Measurements from ENCODE around the gene ODAM.

Gene ODAM

DNA sequence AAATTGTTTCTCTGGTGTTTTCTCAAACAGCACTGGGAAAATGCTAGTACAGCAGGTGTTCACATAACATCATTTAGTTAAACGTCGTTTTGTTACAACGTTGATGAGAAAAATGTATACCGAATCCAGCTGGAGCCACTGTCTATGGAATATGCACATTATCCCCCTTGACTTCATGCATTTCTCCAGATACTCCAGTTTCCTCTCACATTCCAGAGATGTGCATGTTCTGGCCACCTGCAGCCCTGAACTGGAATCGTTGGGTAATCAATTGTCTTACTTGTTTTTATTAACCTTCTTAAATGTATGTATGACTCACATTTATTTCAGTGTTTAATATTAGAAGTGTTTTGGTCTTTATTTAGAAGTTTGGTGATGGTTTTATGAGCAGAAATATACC lies 18.4 kb upstream of the ODAM start:
- CTCF ChIA-PET = no interaction called here

GRCh38 chr4:70178075-70178660 lies 17.4 kb upstream of the ODAM start:
- ChIA-PET POLR2A (no interaction called here), CTCF (no interaction called here)
- TF ChIP-seq ZNF133 (tag by site-specific recombination; IDR thresholded peaks at IDR 0.05) (no peak), ZBTB7A (tag by site-specific recombination; IDR thresholded peaks at IDR 0.05; ENCODE audit: low read depth) (no peak), HOXC10 (CRISPR knock-in tag; IDR thresholded peaks at IDR 0.05) (no peak), HOXD13 (CRISPR knock-in tag; IDR thresholded peaks at IDR 0.05; ENCODE audit: borderline replicate concordance) (no peak), PRDM4 (tag by site-specific recombination; IDR thresholded peaks at IDR 0.05) (no peak), ZNF433 (tag by site-specific recombination; IDR thresholded peaks at IDR 0.05; ENCODE audit: low read depth) (no peak), ZNF274 (IDR thresholded peaks at IDR 0.05; ENCODE audit: low read length) (no peak), ZNF274 (tag by site-specific recombination; IDR thresholded peaks at IDR 0.05; ENCODE audit: borderline replicate concordance) (no peak), ZXDB (tag by site-specific recombination; IDR thresholded peaks at IDR 0.05) (no peak), ZNF48 (tag by site-specific recombination; IDR thresholded peaks at IDR 0.05) (no peak), IKZF3 (tag by site-specific recombination; IDR thresholded peaks at IDR 0.05) (no peak), CTCF (tag by site-specific recombination; IDR thresholded peaks at IDR 0.05) (no peak), SCRT2 (tag by site-specific recombination; IDR thresholded peaks at IDR 0.05) (no peak), ZNF830 (tag by site-specific recombination; IDR thresholded peaks at IDR 0.05; ENCODE audit: low read depth) (no peak)
- TF ChIP-seq, protein P1, sequence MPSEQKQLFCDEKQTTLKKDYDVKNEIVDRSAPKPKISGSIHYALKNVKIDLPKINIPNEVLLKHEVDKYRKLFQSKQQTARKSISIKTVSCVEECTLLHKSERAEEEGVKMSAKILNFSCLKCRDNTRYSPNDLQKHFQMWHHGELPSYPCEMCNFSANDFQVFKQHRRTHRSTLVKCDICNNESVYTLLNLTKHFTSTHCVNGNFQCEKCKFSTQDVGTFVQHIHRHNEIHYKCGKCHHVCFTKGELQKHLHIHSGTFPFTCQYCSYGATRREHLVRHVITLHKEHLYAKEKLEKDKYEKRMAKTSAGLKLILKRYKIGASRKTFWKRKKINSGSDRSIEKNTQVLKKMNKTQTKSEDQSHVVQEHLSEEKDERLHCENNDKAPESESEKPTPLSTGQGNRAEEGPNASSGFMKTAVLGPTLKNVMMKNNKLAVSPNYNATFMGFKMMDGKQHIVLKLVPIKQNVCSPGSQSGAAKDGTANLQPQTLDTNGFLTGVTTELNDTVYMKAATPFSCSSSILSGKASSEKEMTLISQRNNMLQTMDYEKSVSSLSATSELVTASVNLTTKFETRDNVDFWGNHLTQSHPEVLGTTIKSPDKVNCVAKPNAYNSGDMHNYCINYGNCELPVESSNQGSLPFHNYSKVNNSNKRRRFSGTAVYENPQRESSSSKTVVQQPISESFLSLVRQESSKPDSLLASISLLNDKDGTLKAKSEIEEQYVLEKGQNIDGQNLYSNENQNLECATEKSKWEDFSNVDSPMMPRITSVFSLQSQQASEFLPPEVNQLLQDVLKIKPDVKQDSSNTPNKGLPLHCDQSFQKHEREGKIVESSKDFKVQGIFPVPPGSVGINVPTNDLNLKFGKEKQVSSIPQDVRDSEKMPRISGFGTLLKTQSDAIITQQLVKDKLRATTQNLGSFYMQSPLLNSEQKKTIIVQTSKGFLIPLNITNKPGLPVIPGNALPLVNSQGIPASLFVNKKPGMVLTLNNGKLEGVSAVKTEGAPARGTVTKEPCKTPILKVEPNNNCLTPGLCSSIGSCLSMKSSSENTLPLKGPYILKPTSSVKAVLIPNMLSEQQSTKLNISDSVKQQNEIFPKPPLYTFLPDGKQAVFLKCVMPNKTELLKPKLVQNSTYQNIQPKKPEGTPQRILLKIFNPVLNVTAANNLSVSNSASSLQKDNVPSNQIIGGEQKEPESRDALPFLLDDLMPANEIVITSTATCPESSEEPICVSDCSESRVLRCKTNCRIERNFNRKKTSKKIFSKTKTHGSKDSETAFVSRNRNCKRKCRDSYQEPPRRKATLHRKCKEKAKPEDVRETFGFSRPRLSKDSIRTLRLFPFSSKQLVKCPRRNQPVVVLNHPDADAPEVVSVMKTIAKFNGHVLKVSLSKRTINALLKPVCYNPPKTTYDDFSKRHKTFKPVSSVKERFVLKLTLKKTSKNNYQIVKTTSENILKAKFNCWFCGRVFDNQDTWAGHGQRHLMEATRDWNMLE (tag by site-specific recombination; conservative IDR thresholded peaks at IDR 0.05; ENCODE audit: low read depth) = no peak
- H3K4me3 ChIP-seq (ENCODE audit: low read depth, low read length) = no peak overlapping the region
- no peaks in the 10 kb centered on the region for H3K36me3 ChIP-seq (ENCODE audit: control insufficient read depth in 2 of 2, insufficient read depth in 1 of 2, low read length in 2 of 2)
- no peaks in the 10 kb centered on the region for H3K9me3 ChIP-seq (ENCODE audit: control insufficient read depth, insufficient read depth, low read depth, low read length)
- H3K27ac ChIP-seq (ENCODE audit: extremely low read depth, low read depth, low read length) = no peak overlapping the region
- H3K4me1 ChIP-seq (ENCODE audit: control insufficient read depth, insufficient read depth, low read length) = no peaks in the 10 kb centered on the region

More for the DNA sequence above, 18.4 kb upstream of the ODAM start:
- no peaks in the 10 kb centered on the region for H3K9me3 ChIP-seq (ENCODE audit: control insufficient read depth, insufficient read depth, low read depth, low read length)
- no peak for TF ChIP-seq ZNF654 (tag by site-specific recombination; IDR thresholded peaks at IDR 0.05; ENCODE audit: low read depth)
- TF ChIP-seq ZNF561 (tag by site-specific recombination; IDR thresholded peaks at IDR 0.05; ENCODE audit: borderline replicate concordance) = no peak
- TF ChIP-seq ZNF214 (tag by site-specific recombination; IDR thresholded peaks at IDR 0.05; ENCODE audit: borderline replicate concordance) = no peak
- TF ChIP-seq ZNF768 (tag by site-specific recombination; IDR thresholded peaks at IDR 0.05) = no peak
- no peak for TF ChIP-seq ZNF76 (tag by site-specific recombination; IDR thresholded peaks at IDR 0.05; ENCODE audit: borderline replicate concordance, low read depth)
- no peak for TF ChIP-seq ZNF223 (tag by site-specific recombination; IDR thresholded peaks at IDR 0.05)
- TF ChIP-seq ZNF404 (tag by site-specific recombination; IDR thresholded peaks at IDR 0.05) = no peak
- TF ChIP-seq IKZF3 (tag by site-specific recombination; IDR thresholded peaks at IDR 0.05) = no peak
- no peak overlapping the region for H3K4me3 ChIP-seq (ENCODE audit: low read depth, low read length)
- POLR2A ChIA-PET = no interaction called here
- H3K36me3 ChIP-seq (ENCODE audit: control insufficient read depth in 2 of 2, insufficient read depth in 1 of 2, low read length in 2 of 2) = no peaks in the 10 kb centered on the region
- no peaks in the 10 kb centered on the region for H3K4me1 ChIP-seq (ENCODE audit: control insufficient read depth, insufficient read depth, low read length)
- H3K27ac ChIP-seq (ENCODE audit: extremely low read depth, low read depth, low read length) = no peak overlapping the region

All from HEK293 (cell line).